CD4-positive, CD25-positive, alpha-beta regulatory T cell (primary cell): ENCODE measurements around the gene BAD. TPM values are rescaled to one million over a fixed set of nuclear protein-coding genes. Genes with fewer than 3 reads are reported as not detected.

ENCODE experiments used
- ATAC-seq, 2 donors: fragments of 150-1000 bp; cut with Tn5 transposase; one replicate each; pipeline ENCODE4 v1.10.0; 2021; ENCODE audit warnings: low read depth in 2 of 2, moderate number of reproducible peaks in 2 of 2, moderate library complexity in 1 of 2
- DNase-seq, 3 donors: peaks; one replicate each; pipeline versions ENCODE4 v3.0.0 to v3.0.0-alpha.2; 2012 to 2022; ENCODE audit warnings: mixed read lengths in 1 of 3
- H3K27ac ChIP-seq: one replicate; pipeline ENCODE4 v1.7.0; 2013; ENCODE audit warnings: mild to moderate bottlenecking, low read length; ENCODE audit not compliant: insufficient read depth, poor library complexity, severe bottlenecking
- H3K27me3 ChIP-seq: one replicate; pipeline ENCODE4 v1.7.0; 2013; ENCODE audit warnings: low read length; ENCODE audit not compliant: control insufficient read depth, insufficient read depth
- H3K36me3 ChIP-seq: one replicate; pipeline ENCODE4 v1.7.0; 2013; ENCODE audit warnings: mild to moderate bottlenecking, low read length, moderate library complexity; ENCODE audit not compliant: control insufficient read depth, insufficient read depth
- H3K4me1 ChIP-seq: 2 replicates; pipeline ENCODE4 v1.7.0; 2013; ENCODE audit warnings: mild to moderate bottlenecking, low read length; ENCODE audit not compliant: insufficient read depth, control insufficient read depth, poor library complexity, severe bottlenecking
- H3K4me3 ChIP-seq: one replicate; pipeline ENCODE4 v1.7.0; 2013; ENCODE audit warnings: low read depth, mild to moderate bottlenecking, low read length, moderate library complexity
- H3K9me3 ChIP-seq, 2 experiments: 1 replicate in 1 of 2; 2 replicates in 1 of 2; pipeline ENCODE4 v1.7.0; 2013; ENCODE audit warnings: low read length in 2 of 2, mild to moderate bottlenecking in 1 of 2, moderate library complexity in 1 of 2; ENCODE audit not compliant: control insufficient read depth in 2 of 2
- H3K27ac Mint-ChIP-seq, 3 donors: one replicate each; pipeline ENCODE4 v1.8.0; 2020 to 2022; ENCODE audit warnings: mild to moderate bottlenecking in 3 of 3, mixed read lengths in 3 of 3, moderate library complexity in 2 of 3
- H3K27me3 Mint-ChIP-seq: one replicate; pipeline ENCODE4 v1.8.0; 2022; ENCODE audit warnings: mild to moderate bottlenecking, mixed read lengths
- H3K36me3 Mint-ChIP-seq: one replicate; pipeline ENCODE4 v1.8.0; 2020; ENCODE audit warnings: mixed read lengths
- H3K4me1 Mint-ChIP-seq, 4 donors: one replicate each; pipeline ENCODE4 v1.8.0; 2020 to 2022; ENCODE audit warnings: mixed read lengths in 4 of 4, mild to moderate bottlenecking in 1 of 4
- H3K4me3 Mint-ChIP-seq, 4 donors: one replicate each; pipeline ENCODE4 v1.8.0; 2020 to 2022; ENCODE audit warnings: mild to moderate bottlenecking in 4 of 4, mixed read lengths in 4 of 4, moderate library complexity in 3 of 4
- H3K9me3 Mint-ChIP-seq, 7 donors: one replicate each; pipeline ENCODE4 v1.8.0; 2020 to 2022; ENCODE audit warnings: mixed read lengths in 7 of 7, mild to moderate bottlenecking in 3 of 7, moderate library complexity in 2 of 7
- polyA plus RNA-seq, 4 donors: library from polyadenylated mRNA; unstranded; fragments of 300-500 nt; fragmentation: Illumina TruSeq; gene quantifications; one replicate each; pipeline ENCODE4 v1.2.3, GENCODE V29; 2021
- total RNA-seq: library from RNA; stranded (reverse); gene quantifications from one replicate; pipeline ENCODE4 v1.2.3, GENCODE V29; 2022

BAD gene
- total and polyA plus RNA-seq, 5 donors from 2014 or later = 25.7 to 50.4 (median 43.8) TPM

- no peaks in the 10 kb centered on the region for H3K9me3 ChIP-seq
- H3K4me3 ChIP-seq = no peak overlapping the region
- H3K4me1 ChIP-seq = peaks cover 41% of the 10 kb centered on the region
- no peaks in the 10 kb centered on the region for H3K36me3 ChIP-seq
- peak overlapping the region in 2 of 3 donors; percentile 71 to 88 for H3K27ac Mint-ChIP-seq
- peak overlapping the region; percentile 85 to 95 (median 91) for H3K4me3 Mint-ChIP-seq
- ATAC-seq = no peak
- H3K27ac ChIP-seq = no peak overlapping the region
- no peaks in the 10 kb centered on the region for H3K36me3 Mint-ChIP-seq
- no peaks in the 10 kb centered on the region for H3K27me3 ChIP-seq
- no peaks in the 10 kb centered on the region for H3K9me3 Mint-ChIP-seq
- H3K27me3 Mint-ChIP-seq = no peaks in the 10 kb centered on the region
- peaks cover 0 to 54% (median 28%) of the 10 kb centered on the region in 4 donors for H3K4me1 Mint-ChIP-seq
- no peak for DNase-seq
These were observed 51.5 kb downstream of the BAD start for GRCh38 chr11:64232967-64233315.

GRCh38 chr11:64232182-64232966, 52.1 kb downstream of the BAD start:
- Histone ChIP-seq H3K36me3 (no peaks in the 10 kb centered on the region), H3K27ac (no peak overlapping the region), H3K4me1 (peaks cover 43% of the 10 kb centered on the region), H3K4me3 (no peak overlapping the region), H3K27me3 (no peaks in the 10 kb centered on the region), H3K9me3 (no peaks in the 10 kb centered on the region)
- H3K36me3 Mint-ChIP-seq = no peaks in the 10 kb centered on the region
- no peak for DNase-seq
- no peak for ATAC-seq
- no peaks in the 10 kb centered on the region for H3K9me3 Mint-ChIP-seq
- H3K4me1 Mint-ChIP-seq = peaks cover 0 to 58% (median 31%) of the 10 kb centered on the region in 4 donors
- H3K4me3 Mint-ChIP-seq = peak overlapping the region; percentile 89 to 95 (median 92)
- no peaks in the 10 kb centered on the region for H3K27me3 Mint-ChIP-seq
- peak overlapping the region; percentile 87 to 92 (median 88) for H3K27ac Mint-ChIP-seq

- Histone ChIP-seq H3K27ac (peak overlapping the region; percentile 86), H3K4me1 (peaks cover 52% of the 10 kb centered on the region), H3K36me3 (no peaks in the 10 kb centered on the region), H3K27me3 (no peaks in the 10 kb centered on the region), H3K4me3 (no peak overlapping the region), H3K9me3 (no peaks in the 10 kb centered on the region)
- Mint-ChIP-seq H3K27ac (peak overlapping the region; percentile 87 to 92 (median 88)), H3K27me3 (no peaks in the 10 kb centered on the region), H3K36me3 (no peaks in the 10 kb centered on the region), H3K9me3 (no peaks in the 10 kb centered on the region), H3K4me3 (peak overlapping the region; percentile 89 to 95 (median 92)), H3K4me1 (peaks cover 0 to 63% (median 37%) of the 10 kb centered on the region in 4 donors)
- DNase-seq = no peak
- no peak for ATAC-seq
These were observed 52.9 kb downstream of the BAD start for GRCh38 chr11:64231546-64231945.

GRCh38 chr11:64230985-64231365, 53.5 kb downstream of the BAD start:
- H3K27ac ChIP-seq = peak overlapping the region; percentile 86
- Mint-ChIP-seq H3K4me3 (peak overlapping the region; percentile 89 to 98 (median 92)), H3K9me3 (no peaks in the 10 kb centered on the region), H3K4me1 (peaks cover 0 to 63% (median 37%) of the 10 kb centered on the region in 4 donors), H3K36me3 (no peaks in the 10 kb centered on the region), H3K27ac (peak overlapping the region; percentile 87 to 93 (median 89)), H3K27me3 (no peaks in the 10 kb centered on the region)
- no peaks in the 10 kb centered on the region for H3K27me3 ChIP-seq
- ATAC-seq (no peak), DNase-seq (no peak)
- H3K36me3 ChIP-seq = no peaks in the 10 kb centered on the region
- H3K4me1 ChIP-seq = peaks cover 56% of the 10 kb centered on the region
- H3K4me3 ChIP-seq = no peak overlapping the region
- H3K9me3 ChIP-seq = no peaks in the 10 kb centered on the region

- DNase-seq = peak; percentile 88 to 93 (median 90)
- H3K27ac Mint-ChIP-seq = peak within 1 kb of the TSS; percentile 87 to 93 (median 91)
- Histone ChIP-seq H3K27ac (peak within 1 kb of the TSS; percentile 86), H3K9me3 (no peaks in the 10 kb centered on the region), H3K4me3 (peak within 1 kb of the TSS; percentile 42), H3K4me1 (peaks cover 57% of the 10 kb centered on the region), H3K27me3 (no peaks in the 10 kb centered on the region), H3K36me3 (no peaks in the 10 kb centered on the region)
- no peaks in the 10 kb centered on the region for H3K36me3 Mint-ChIP-seq
- peaks cover 0 to 60% (median 35%) of the 10 kb centered on the region in 4 donors for H3K4me1 Mint-ChIP-seq
- ATAC-seq = peak; percentile 53 to 61
- H3K9me3 Mint-ChIP-seq = no peaks in the 10 kb centered on the region
- H3K27me3 Mint-ChIP-seq = no peaks in the 10 kb centered on the region
- peak within 1 kb of the TSS; percentile 89 to 98 (median 92) for H3K4me3 Mint-ChIP-seq
These were observed 54.1 kb downstream of the BAD start, which contains the start of gene DNAJC4 for GRCh38 chr11:64230171-64230984. Gene DNAJC4, plus strand, starts transcription at chr11:64230548. Its CDS starts 307 bp downstream, at chr11:64230855.

GRCh38 chr11:64229744-64230170, 54.7 kb downstream of the BAD start:
- no peak for ATAC-seq
- Mint-ChIP-seq H3K9me3 (no peaks in the 10 kb centered on the region), H3K27me3 (no peaks in the 10 kb centered on the region), H3K36me3 (no peaks in the 10 kb centered on the region), H3K27ac (peak overlapping the region; percentile 87 to 93 (median 91)), H3K4me3 (peak overlapping the region; percentile 89 to 98 (median 92)), H3K4me1 (peaks cover 0 to 61% (median 35%) of the 10 kb centered on the region in 4 donors)
- Histone ChIP-seq H3K4me3 (peak overlapping the region; percentile 42), H3K9me3 (no peaks in the 10 kb centered on the region), H3K27me3 (no peaks in the 10 kb centered on the region), H3K36me3 (no peaks in the 10 kb centered on the region), H3K27ac (peak overlapping the region; percentile 86), H3K4me1 (peaks cover 58% of the 10 kb centered on the region)
- no peak for DNase-seq

- H3K4me1 Mint-ChIP-seq = peaks cover 0 to 61% (median 36%) of the 10 kb centered on the region in 4 donors
- Histone ChIP-seq H3K27me3 (no peaks in the 10 kb centered on the region), H3K4me3 (no peak overlapping the region), H3K4me1 (peaks cover 60% of the 10 kb centered on the region), H3K27ac (peak overlapping the region; percentile 86), H3K36me3 (no peaks in the 10 kb centered on the region), H3K9me3 (no peaks in the 10 kb centered on the region)
- DNase-seq = no peak
- H3K9me3 Mint-ChIP-seq = no peaks in the 10 kb centered on the region
- no peak for ATAC-seq
- peak overlapping the region; percentile 89 to 98 (median 92) for H3K4me3 Mint-ChIP-seq
- no peaks in the 10 kb centered on the region for H3K27me3 Mint-ChIP-seq
- H3K27ac Mint-ChIP-seq = peak overlapping the region; percentile 53 to 87 (median 65)
- H3K36me3 Mint-ChIP-seq = no peaks in the 10 kb centered on the region
These were observed 55.2 kb downstream of the BAD start for GRCh38 chr11:64229090-64229743.
